ENCODE data around the gene CRAMP1. TPM values are rescaled to one million over a fixed set of nuclear protein-coding genes. Genes with fewer than 3 reads are reported as not detected.

The CRAMP1 gene
- total and polyA plus RNA-seq, 2 donors (not counting 3 experiments of a cell fraction or from before 2014, with no cell fraction given): 21.5 to 30.8 TPM

GRCh38 chr16:1669698-1670097, 57.5 kb downstream of the CRAMP1 start:
- TF ChIP-seq GATA2 (IDR thresholded peaks at IDR 0.05; ENCODE audit: insufficient read depth, insufficient read length, low read depth, low read length) (no peak), MYC (IDR thresholded peaks at IDR 0.05; ENCODE audit: low read depth, low read length) (no peak), EZH2 (IDR thresholded peaks at IDR 0.05; ENCODE audit: borderline replicate concordance, low read depth, low read length, severe bottlenecking) (no peak), CTCF (IDR thresholded peaks at IDR 0.05; ENCODE audit: extremely low read depth in 1 of 2, insufficient read depth in 1 of 2, low read depth in 1 of 2, low read length in 2 of 2) (no peak), JUN (IDR thresholded peaks at IDR 0.05; ENCODE audit: borderline replicate concordance, insufficient read depth, insufficient read length, low read depth) (no peak), FOS (IDR thresholded peaks at IDR 0.05; ENCODE audit: borderline replicate concordance, insufficient read depth, low read length) (no peak), POLR2AphosphoS5 (IDR thresholded peaks at IDR 0.05; ENCODE audit: insufficient read depth, low read depth, low read length) (no peak), MAX (IDR thresholded peaks at IDR 0.05; ENCODE audit: insufficient read depth, insufficient read length) (no peak), POLR2A (IDR thresholded peaks at IDR 0.05; ENCODE audit: low read depth, low read length) (no peak)
- no peak overlapping the region for H3K9ac ChIP-seq (replicated peaks; ENCODE audit: extremely low read depth, insufficient read depth, low read length)
- no peak overlapping the region for H3K27ac ChIP-seq (ENCODE audit: insufficient read depth, low read depth, low read length)
- no peak overlapping the region for H3K4me2 ChIP-seq (ENCODE audit: insufficient read depth, low read length)
- H4K20me1 ChIP-seq (replicated peaks; ENCODE audit: control insufficient read depth, extremely low read depth, insufficient read depth, low read length): no peaks in the 10 kb centered on the region
- H2AFZ ChIP-seq (ENCODE audit: low read depth, low read length): no peak overlapping the region
- no peaks in the 10 kb centered on the region for H3K9me3 ChIP-seq (replicated peaks; ENCODE audit: control insufficient read depth, insufficient read depth, low read length)
- peaks cover under 1% of the 10 kb centered on the region for H3K4me1 ChIP-seq (ENCODE audit: control insufficient read depth, extremely low read depth, insufficient read depth, low read length)
- H3K36me3 ChIP-seq (ENCODE audit: control insufficient read depth in 2 of 2, extremely low read depth in 1 of 2, insufficient read depth in 2 of 2, low read length in 2 of 2): peaks cover 26 to 82% of the 10 kb centered on the region in 2 experiments
- H3K4me3 ChIP-seq (replicated peaks in 1 of 3; ENCODE audit: insufficient read depth in 1 of 3, low read depth in 1 of 3, low read length in 3 of 3): no peak overlapping the region
- no peak for FAIRE-seq
- DNase-seq (ENCODE audit: low read depth, low spot score): no peak
- BruUV-seq (replicated peaks): no TSS peak
- ChIA-PET CTCF (interaction anchor here (1.4 kb wide), 1 partner anchor 17 kb away, joined by 4 read pairs; no protein-coding TSS in a partner anchor), POLR2A (no interaction called here)
- no peaks in the 10 kb centered on the region for H3K9me1 ChIP-seq (replicated peaks; ENCODE audit: control insufficient read depth, extremely low read depth, insufficient read depth, low read length)
- dilution Hi-C loops (cut with MboI; ENCODE audit: extremely low pct_ligation_motif_present, low sequenced_read_pairs): no loop called here
- H3K79me2 ChIP-seq (ENCODE audit: control insufficient read depth, insufficient read depth, low read length): no peaks in the 10 kb centered on the region
- intact Hi-C loops (cut with micrococcal nuclease): no loop called here
- no peaks in the 10 kb centered on the region for H3K27me3 ChIP-seq (ENCODE audit: control insufficient read depth in 2 of 2, insufficient read depth in 2 of 2, low read length in 2 of 2)
